Activated naive CD8-positive, alpha-beta T cell treated with anti-CD3 and anti-CD28 coated beads, Interleukin-2, amount 50 U/mL, for 24 hours (primary cell): ENCODE measurements around the gene PSMB9.

Experiments
- ATAC-seq: fragments of 150-1000 bp; cut with Tn5 transposase; one replicate; pipeline ENCODE4 v1.10.0; 2021
- DNase-seq: peaks from one replicate; pipeline ENCODE4 v3.0.0; 2021
- H3K27ac Mint-ChIP-seq: one replicate; pipeline ENCODE4 v1.8.0; 2021; ENCODE audit warnings: mild to moderate bottlenecking, mixed read lengths
- H3K27me3 Mint-ChIP-seq: one replicate; pipeline ENCODE4 v1.8.0; 2021; ENCODE audit warnings: mixed read lengths
- H3K36me3 Mint-ChIP-seq: one replicate; pipeline ENCODE4 v1.8.0; 2021; ENCODE audit warnings: low read depth, mixed read lengths
- H3K4me1 Mint-ChIP-seq: one replicate; pipeline ENCODE4 v1.8.0; 2021; ENCODE audit warnings: mixed read lengths
- H3K4me3 Mint-ChIP-seq: one replicate; pipeline ENCODE4 v1.8.0; 2021; ENCODE audit warnings: mild to moderate bottlenecking, moderate library complexity, mixed read lengths
- H3K9me3 Mint-ChIP-seq: one replicate; pipeline ENCODE4 v1.8.0; 2021; ENCODE audit warnings: mixed read lengths

The PSMB9 gene

DNA sequence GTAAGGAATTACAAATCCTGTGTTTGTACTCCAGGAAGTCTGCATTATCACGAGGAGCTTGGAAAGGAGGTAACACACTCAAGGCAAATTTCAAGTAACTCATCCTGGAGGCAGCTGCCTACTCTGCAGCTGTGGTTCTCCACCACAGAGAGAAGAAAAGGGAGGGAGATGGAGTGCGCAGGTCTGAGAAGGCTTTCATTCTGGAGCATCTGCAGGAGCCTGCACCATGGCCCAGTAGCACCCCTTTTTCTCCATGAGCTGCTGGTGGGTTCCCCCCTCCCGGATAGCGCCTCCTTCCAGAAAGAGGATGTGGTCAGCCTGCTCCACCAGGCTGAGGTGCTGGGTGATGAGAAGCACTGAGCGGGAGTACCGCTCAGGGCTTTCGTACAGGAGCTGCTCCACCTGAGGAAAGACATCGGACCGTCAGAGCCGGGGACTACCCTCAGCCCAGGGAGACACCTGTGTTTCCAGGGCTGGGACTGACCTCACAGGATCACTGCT, 8.6 kb upstream of the PSMB9 start:
- DNase-seq, result peak; percentile 52
- Mint-ChIP-seq H3K9me3 (no peaks in the 10 kb centered on the region), H3K4me3 (peak overlapping the region; percentile 97), H3K36me3 (peaks cover 85% of the 10 kb centered on the region), H3K27me3 (no peaks in the 10 kb centered on the region), H3K4me1 (peaks cover 72% of the 10 kb centered on the region), H3K27ac (peak overlapping the region; percentile 98)
- ATAC-seq, result peak; percentile 30

DNA sequence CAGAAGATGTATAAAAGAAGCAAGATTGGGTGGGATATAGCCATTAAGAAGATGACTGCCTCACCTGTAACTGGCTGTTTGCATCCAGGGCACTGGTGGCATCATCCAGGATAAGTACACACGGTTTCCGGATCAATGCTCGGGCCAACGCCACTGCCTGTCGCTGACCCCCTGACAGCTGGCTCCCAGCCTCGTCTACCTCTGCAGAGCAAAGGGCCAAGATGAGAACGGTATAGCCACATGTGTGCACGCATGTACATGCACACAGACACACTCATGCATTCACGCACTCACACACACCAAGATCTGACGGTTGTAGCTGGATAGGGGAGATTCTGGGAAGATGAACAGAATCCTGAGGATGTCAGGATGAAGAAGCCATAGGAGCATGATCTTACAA, 7.0 kb upstream of the PSMB9 start:
- Mint-ChIP-seq H3K4me3 (peak overlapping the region; percentile 97), H3K4me1 (peaks cover 71% of the 10 kb centered on the region), H3K27ac (peak overlapping the region; percentile 98), H3K36me3 (peaks cover 86% of the 10 kb centered on the region), H3K27me3 (no peaks in the 10 kb centered on the region), H3K9me3 (no peaks in the 10 kb centered on the region)
- ATAC-seq (no peak), DNase-seq (no peak)

DNA sequence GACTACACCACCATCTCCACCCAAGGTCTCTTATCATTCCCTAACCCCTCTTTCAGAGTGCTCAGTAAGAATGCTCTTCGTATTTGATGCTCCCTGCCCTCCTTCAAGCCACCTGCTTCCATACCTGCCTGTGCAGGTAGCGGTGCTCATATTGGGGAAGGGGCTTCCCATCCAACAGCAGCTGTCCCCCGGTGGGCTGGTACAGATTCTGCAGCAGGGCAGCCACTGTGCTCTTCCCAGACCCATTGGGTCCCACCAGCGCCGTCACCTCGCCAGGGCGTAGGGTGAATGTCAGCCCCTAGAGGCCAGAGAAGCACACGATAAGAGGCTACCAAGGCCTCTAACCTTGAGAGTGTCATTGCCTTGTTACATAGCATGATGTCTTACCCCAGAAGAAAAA, 6.2 kb upstream of the PSMB9 start:
- H3K36me3 Mint-ChIP-seq, result peaks cover 85% of the 10 kb centered on the region
- peak overlapping the region; percentile 98 for H3K27ac Mint-ChIP-seq
- peaks cover 67% of the 10 kb centered on the region for H3K4me1 Mint-ChIP-seq
- no peaks in the 10 kb centered on the region for H3K27me3 Mint-ChIP-seq
- no peak for DNase-seq
- H3K9me3 Mint-ChIP-seq, result no peaks in the 10 kb centered on the region
- peak overlapping the region; percentile 97 for H3K4me3 Mint-ChIP-seq
- no peak for ATAC-seq

DNA sequence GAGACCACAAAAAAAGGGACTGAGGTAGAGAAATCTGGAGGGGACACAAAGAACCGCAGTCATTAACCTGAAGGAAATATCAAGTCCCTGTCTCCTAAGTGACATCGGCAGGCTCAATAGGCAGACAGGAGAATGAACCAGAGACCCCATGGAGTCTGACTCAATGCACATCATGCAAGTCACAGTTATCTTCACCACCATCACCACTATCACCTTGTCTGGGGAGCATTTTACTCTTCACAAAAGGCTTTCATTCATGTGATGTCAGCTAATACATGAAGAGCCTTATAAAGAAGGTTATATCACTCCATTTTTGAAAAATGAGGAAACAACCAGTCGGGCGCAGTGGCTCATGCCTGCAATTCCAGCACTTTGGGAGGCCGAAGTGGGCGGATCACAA, 4.9 kb upstream of the PSMB9 start:
- Mint-ChIP-seq H3K9me3 (no peaks in the 10 kb centered on the region), H3K27ac (peak overlapping the region; percentile 98), H3K27me3 (no peaks in the 10 kb centered on the region), H3K4me1 (peaks cover 66% of the 10 kb centered on the region), H3K36me3 (peaks cover 78% of the 10 kb centered on the region), H3K4me3 (peak overlapping the region; percentile 97)
- DNase-seq (no peak), ATAC-seq (no peak)

DNA sequence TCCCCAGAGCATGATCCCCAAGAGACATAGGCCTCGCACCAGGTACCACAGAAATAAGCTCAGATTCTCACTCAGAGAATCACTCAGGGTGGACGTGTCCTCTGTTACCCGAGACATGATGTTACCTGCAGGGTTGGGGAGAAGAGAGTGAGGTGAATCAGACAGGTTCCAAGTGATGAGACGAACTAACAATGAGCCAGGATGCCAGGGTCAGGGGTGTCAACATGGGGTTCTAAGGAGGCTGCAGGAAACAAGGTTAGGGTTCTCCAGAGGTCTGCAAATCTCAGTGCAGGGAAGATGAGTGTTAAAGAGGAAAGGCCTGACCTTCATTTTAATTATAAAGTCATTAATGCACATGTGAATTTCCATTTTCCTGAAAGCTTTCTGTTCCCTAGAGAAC, 3.0 kb upstream of the PSMB9 start:
- ATAC-seq (no peak), DNase-seq (no peak)
- Mint-ChIP-seq H3K36me3 (peaks cover 72% of the 10 kb centered on the region), H3K27ac (peak overlapping the region; percentile 98), H3K4me1 (peaks cover 65% of the 10 kb centered on the region), H3K4me3 (peak overlapping the region; percentile 94), H3K9me3 (no peaks in the 10 kb centered on the region), H3K27me3 (no peaks in the 10 kb centered on the region)

DNA sequence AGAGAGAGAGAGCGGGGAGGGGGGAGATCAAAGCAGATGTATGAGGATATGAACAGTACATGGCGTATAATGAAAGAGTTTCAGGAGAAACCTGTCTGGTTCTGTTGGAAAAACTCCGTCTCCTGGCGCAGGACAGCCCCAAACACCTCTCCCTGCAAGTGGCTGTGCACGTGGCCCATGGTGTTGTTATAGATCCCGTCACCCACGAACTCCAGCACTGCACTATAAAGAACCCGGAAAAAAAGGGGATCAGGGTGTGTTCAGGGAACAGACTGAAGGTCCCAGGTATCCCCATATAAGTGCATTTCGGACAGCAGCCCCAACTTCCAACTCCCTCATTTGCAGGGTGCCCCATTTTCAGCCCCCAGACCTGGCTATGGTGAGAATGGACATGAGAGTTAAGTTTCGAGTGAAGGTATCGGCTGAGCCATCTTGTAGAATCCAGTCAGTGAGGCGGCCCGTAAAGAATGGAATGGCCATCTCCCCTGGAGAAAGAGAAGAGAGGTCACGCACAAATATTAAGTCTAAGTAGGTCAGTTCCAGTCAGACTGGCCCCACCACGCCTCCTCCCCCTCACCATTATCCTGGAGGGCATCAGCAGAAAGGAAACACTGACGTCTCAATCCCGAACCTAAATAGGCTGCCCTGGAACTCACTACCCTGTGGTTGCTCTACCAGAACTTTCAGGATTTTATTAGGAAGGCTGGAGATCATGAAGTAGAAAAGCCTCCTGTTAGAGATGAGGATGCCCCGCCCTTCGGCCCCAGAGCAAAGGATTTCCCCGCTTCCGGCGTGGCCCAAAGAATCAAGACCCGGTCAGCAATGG, 1.8 kb upstream of the PSMB9 start:
- Mint-ChIP-seq H3K9me3 (no peaks in the 10 kb centered on the region), H3K4me1 (peaks cover 64% of the 10 kb centered on the region), H3K27ac (peak overlapping the region; percentile 98), H3K4me3 (peak overlapping the region; percentile 94), H3K27me3 (no peaks in the 10 kb centered on the region), H3K36me3 (peaks cover 67% of the 10 kb centered on the region)
- ATAC-seq (no peak), DNase-seq (no peak)

DNA sequence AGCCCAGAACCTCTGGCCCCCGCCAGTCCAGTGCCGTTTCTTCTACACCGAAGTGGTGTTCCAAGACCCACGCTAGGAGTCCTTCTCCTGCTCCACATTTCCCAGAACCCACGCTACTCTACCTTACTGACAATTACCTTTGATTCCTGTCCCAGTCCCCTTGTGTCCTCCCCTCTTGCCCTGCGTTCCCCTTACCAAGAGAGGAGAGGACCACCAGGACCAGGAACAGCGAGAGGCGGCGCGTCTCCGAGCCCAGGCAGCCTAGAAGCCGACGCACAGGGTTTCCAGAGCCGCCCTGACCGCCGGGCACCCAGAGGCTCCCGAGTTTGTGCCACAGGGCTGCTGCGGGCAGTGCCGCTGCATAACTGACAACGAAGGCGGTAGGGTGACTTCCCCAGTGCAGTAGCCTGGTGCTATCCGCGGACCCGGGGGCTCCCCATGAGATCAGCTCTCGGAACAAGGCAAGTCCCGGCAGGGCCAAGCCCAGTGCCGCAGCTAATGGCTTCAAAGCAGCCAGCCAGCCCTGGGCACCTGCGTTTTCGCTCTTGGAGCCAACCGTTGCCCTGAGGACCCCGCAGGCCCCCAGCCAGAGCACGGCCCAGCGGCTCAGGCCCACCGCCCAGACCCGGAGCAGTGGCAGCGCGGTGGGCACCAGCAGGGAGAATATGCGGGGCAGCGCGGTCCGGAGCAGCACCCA, 1.0 kb upstream of the PSMB9 start:
- Mint-ChIP-seq H3K4me1 (peaks cover 64% of the 10 kb centered on the region), H3K27ac (peak overlapping the region; percentile 98), H3K27me3 (no peaks in the 10 kb centered on the region), H3K36me3 (peaks cover 67% of the 10 kb centered on the region), H3K9me3 (no peaks in the 10 kb centered on the region), H3K4me3 (peak overlapping the region; percentile 94)
- ATAC-seq (peak; percentile 42), DNase-seq (peak; percentile 66)

DNA sequence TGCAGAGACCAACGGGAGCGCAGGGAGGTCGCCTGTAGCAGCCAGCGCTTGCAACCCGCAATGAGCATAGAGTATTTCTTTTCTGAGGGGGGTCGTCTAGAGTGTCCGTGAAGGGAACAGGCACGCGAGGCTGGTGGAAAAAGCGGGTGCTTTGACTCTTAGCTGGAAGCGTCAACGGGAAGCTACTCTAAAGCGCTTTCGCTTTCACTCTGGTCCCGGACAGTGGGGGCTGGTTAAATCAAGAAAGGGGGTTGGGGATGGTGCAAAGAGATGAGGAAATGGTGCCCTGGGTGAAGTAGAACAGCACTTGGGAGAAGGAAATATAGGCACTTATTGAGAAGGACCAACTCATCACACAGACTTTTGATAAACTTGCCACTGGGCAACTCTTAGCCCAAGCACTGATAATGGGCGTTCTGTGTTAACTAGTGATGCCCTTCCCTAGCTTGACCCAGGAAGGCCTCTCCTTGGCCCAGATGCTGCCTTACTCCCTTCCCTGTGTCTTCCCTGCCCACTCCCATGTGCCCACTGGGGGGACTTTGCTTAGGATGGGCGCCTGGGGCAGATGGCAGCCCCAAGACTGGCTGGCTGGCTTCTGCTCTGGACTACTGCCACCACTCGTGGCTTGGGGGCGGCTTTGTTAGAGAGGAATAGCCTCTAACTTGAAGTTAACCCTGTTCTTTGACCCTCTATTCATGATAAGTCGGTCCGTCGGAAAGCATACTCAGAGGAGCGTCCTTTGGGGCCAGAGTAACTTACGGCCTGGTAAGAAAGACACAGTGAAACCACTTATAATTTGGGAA, 585 bp downstream of the PSMB9 start:
- peak; percentile 31 for ATAC-seq
- Mint-ChIP-seq H3K4me3 (peak overlapping the region; percentile 94), H3K4me1 (peaks cover 65% of the 10 kb centered on the region), H3K27me3 (no peaks in the 10 kb centered on the region), H3K27ac (peak overlapping the region; percentile 99), H3K9me3 (no peaks in the 10 kb centered on the region), H3K36me3 (peaks cover 69% of the 10 kb centered on the region)
- peak; percentile 59 for DNase-seq

DNA sequence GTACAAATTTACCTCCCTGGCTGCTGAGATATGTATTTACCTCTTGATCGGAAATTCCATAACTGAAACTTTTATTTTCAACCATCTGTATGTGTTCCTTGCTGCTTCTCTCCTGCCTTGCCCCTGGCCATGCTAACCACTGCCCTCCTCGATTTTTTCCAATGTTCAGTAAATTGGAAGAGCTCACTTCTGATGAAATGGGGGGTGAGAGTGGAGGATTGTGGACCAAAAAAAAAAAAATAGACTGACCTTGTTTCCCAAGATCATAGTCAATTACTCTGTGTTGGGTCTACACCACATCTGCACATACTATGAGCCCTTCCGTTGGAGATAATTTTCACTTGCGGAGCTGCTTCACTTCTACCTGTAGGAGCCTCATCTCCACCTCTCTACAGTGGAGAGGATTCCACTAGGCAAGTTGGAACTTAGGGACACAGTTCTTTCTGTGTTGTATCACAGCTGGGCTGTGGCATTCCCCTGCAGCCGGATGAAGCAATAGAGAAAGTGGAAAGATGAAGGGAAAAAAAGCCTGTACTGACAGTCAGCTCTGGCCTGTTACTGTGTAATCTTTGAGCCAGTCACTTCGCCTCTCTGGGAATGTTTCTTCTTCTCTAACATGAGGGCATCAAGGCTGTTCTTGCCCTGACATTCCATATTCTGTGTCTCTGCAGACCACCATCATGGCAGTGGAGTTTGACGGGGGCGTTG, 1.6 kb downstream of the PSMB9 start:
- DNase-seq (no peak), ATAC-seq (no peak)
- Mint-ChIP-seq H3K4me1 (peaks cover 62% of the 10 kb centered on the region), H3K27me3 (no peaks in the 10 kb centered on the region), H3K9me3 (no peaks in the 10 kb centered on the region), H3K4me3 (peak overlapping the region; percentile 94), H3K36me3 (peaks cover 64% of the 10 kb centered on the region), H3K27ac (peak overlapping the region; percentile 99)

DNA sequence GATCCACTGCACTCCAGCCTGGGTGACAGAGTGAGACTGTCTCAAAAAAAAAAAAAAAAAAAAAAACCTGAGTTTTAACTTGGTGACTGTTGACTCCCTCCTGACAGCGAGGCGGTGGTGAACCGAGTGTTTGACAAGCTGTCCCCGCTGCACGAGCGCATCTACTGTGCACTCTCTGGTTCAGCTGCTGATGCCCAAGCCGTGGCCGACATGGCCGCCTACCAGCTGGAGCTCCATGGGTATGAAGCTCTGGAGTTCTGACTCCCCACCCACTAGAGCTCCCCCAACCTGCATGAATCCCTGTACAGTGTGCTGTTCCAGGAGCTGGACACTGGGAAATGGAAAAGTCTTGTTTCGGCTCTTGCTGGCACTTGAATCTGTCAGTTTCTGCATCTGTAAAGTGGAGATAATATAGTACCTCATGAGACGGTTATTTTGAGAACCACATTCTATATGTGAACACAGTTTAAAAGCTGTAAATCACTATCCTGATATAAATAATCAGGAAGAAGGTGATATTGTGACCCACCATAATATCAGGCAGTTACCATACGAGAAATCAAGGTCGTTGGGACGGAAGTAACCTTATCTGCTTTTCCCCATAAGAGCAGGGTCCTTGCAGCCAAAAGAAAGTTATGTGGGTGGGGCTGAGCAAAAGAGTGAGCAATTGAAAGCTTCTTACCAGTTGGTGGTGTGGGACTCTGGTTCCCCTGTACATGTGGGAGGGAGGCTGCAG, 3.3 kb downstream of the PSMB9 start:
- ATAC-seq (no peak), DNase-seq (no peak)
- no peaks in the 10 kb centered on the region for H3K9me3 Mint-ChIP-seq
- peaks cover 59% of the 10 kb centered on the region for H3K36me3 Mint-ChIP-seq
- H3K4me3 Mint-ChIP-seq, result peak overlapping the region; percentile 32
- peaks cover 57% of the 10 kb centered on the region for H3K4me1 Mint-ChIP-seq
- H3K27ac Mint-ChIP-seq, result peak overlapping the region; percentile 47
- no peaks in the 10 kb centered on the region for H3K27me3 Mint-ChIP-seq

DNA sequence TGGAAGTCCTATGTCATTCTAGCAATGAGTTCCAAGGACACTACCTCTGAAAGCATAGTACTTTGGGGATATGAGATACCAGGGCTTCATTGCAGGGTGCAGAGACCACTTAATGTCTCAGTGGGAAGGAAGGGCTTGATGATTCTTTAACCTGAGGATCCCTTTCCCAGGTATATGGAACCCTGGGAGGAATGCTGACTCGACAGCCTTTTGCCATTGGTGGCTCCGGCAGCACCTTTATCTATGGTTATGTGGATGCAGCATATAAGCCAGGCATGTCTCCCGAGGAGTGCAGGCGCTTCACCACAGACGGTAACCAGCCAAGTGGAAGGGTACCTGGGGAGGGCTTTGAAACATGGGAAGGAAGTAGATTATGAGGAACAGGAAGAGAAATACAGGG, 4.2 kb downstream of the PSMB9 start:
- Mint-ChIP-seq H3K9me3 (no peaks in the 10 kb centered on the region), H3K4me3 (peak overlapping the region; percentile 32), H3K27ac (peak overlapping the region; percentile 82), H3K36me3 (peaks cover 56% of the 10 kb centered on the region), H3K27me3 (no peaks in the 10 kb centered on the region), H3K4me1 (peaks cover 57% of the 10 kb centered on the region)
- ATAC-seq (no peak), DNase-seq (no peak)

DNA sequence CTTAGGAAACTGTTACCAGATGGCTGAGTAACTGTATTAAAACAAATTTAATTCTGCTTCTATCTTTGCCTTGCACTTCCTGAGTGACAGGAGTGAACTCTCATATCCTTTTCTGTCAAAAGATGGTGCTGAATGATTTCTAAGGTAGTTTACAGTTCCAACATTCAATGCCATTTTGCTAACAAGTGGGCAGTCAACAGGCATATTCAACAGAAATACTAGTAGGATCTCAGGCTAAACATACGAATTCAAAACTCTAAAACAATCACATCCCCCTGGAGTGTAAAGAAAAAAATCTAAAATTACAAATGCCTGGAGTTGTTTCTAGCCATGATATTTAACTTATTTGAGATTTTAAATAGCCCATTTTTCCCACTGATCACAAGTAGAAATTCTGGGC, 6.7 kb downstream of the PSMB9 start:
- Mint-ChIP-seq H3K36me3 (peaks cover 52% of the 10 kb centered on the region), H3K27ac (peak overlapping the region; percentile 67)

DNA sequence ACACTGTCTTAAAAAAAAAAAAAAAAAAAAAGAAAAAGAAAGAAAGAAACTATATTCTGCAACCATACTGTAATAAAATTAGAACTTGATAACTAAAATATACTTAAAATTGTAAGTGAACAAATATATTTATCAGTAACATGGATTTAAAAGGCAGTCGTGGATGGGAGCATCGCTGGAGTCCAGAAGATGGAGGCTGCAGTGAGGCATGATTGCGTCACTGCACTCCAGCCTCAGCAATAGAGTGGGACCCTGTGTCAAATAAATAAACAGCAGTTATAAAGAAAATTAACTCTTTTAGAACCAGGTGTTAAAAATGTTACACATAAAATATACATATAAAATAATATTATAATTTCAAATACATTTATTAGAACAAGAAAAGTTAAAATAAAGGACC, 8.7 kb downstream of the PSMB9 start:
- Mint-ChIP-seq H3K27me3 (no peaks in the 10 kb centered on the region), H3K27ac (no peak overlapping the region), H3K9me3 (no peaks in the 10 kb centered on the region), H3K36me3 (peaks cover 38% of the 10 kb centered on the region), H3K4me1 (peaks cover 62% of the 10 kb centered on the region), H3K4me3 (no peak overlapping the region)
- DNase-seq, result no peak
- ATAC-seq, result no peak

More for the DNA sequence above, 6.7 kb downstream of the PSMB9 start:
- no peak for DNase-seq
- Mint-ChIP-seq H3K9me3 (no peaks in the 10 kb centered on the region), H3K27me3 (no peaks in the 10 kb centered on the region), H3K4me1 (peaks cover 59% of the 10 kb centered on the region), H3K4me3 (no peak overlapping the region)
- ATAC-seq, result no peak
